Measurements from ENCODE around the gene BTBD1. TPM values are rescaled to one million over a fixed set of nuclear protein-coding genes. Genes with fewer than 3 reads are reported as not detected.

The BTBD1 gene
- polyA plus RNA-seq, 2 of the 4 experiments (the other 2 are of a cell fraction), result 53.1 to 95.8 TPM

Small RNAs within 50 kb of the gene (small RNA-seq; reads per million reads assigned to genes)
- 0 reads per million in 6 experiments for gene MIR4515

Other genes starting within 250 kb of the BTBD1 start
- 13.3 and 15.4 TPM in 2 replicates for gene HOMER2, start 114.5 kb downstream of the BTBD1 start, polyA plus RNA-seq (2011; rRNA removed)
- gene HOMER2, start 114.5 kb downstream of the BTBD1 start, polyA plus RNA-seq (2017; fragmentation: RNase III; extraction: RNeasy Plus Mini Kit Qiagen cat#74134 plus additional on column Dnase treatment), result 9.4 to 11.0 TPM (median 10.2 TPM) in 3 replicates
- gene RAMAC, start 81.0 kb downstream of the BTBD1 start, polyA plus RNA-seq (2011; rRNA removed), result 50.3 and 68.1 TPM in 2 replicates
- 38.9 to 40.8 TPM (median 39.7 TPM) in 3 replicates for gene RAMAC, start 81.0 kb downstream of the BTBD1 start, polyA plus RNA-seq (2017; fragmentation: RNase III; extraction: RNeasy Plus Mini Kit Qiagen cat#74134 plus additional on column Dnase treatment)
- 48.0 and 54.1 TPM in 2 replicates for gene C15orf40, start 55.6 kb downstream of the BTBD1 start, polyA plus RNA-seq (2011; rRNA removed)
- 45.1 to 55.0 TPM (median 47.0 TPM) in 3 replicates for gene C15orf40, start 55.6 kb downstream of the BTBD1 start, polyA plus RNA-seq (2017; fragmentation: RNase III; extraction: RNeasy Plus Mini Kit Qiagen cat#74134 plus additional on column Dnase treatment)
- 1.1 TPM in 2 replicates for gene TM6SF1, start 40.4 kb upstream of the BTBD1 start, polyA plus RNA-seq (2011; rRNA removed)
- gene TM6SF1, start 40.4 kb upstream of the BTBD1 start, polyA plus RNA-seq (2017; fragmentation: RNase III; extraction: RNeasy Plus Mini Kit Qiagen cat#74134 plus additional on column Dnase treatment), result 0.08 to 0.12 TPM in 2 of 3 replicates, not detected in the other
- 49.3 and 91.2 TPM in 2 replicates for gene HDGFL3, start 140.6 kb upstream of the BTBD1 start, polyA plus RNA-seq (2011; rRNA removed)
- 47.4 to 51.1 TPM (median 50.8 TPM) in 3 replicates for gene HDGFL3, start 140.6 kb upstream of the BTBD1 start, polyA plus RNA-seq (2017; fragmentation: RNase III; extraction: RNeasy Plus Mini Kit Qiagen cat#74134 plus additional on column Dnase treatment)
- 0.34 and 0.44 TPM in 2 replicates for gene BNC1, start 217.4 kb upstream of the BTBD1 start, polyA plus RNA-seq (2011; rRNA removed)
- gene BNC1, start 217.4 kb upstream of the BTBD1 start, polyA plus RNA-seq (2017; fragmentation: RNase III; extraction: RNeasy Plus Mini Kit Qiagen cat#74134 plus additional on column Dnase treatment), result 0.22 to 0.43 TPM (median 0.28 TPM) in 3 replicates

Data from A549 (cell line).